ENCODE data around the gene RAB1A.

The RAB1A gene

GRCh38 chr2:65049010-65049639, 80.8 kb downstream of the RAB1A start:
- Mint-ChIP-seq H3K9me3 (peaks cover 9% of the 10 kb centered on the region), H3K27ac (ENCODE audit: low read depth) (no peak overlapping the region), H3K27me3 (no peaks in the 10 kb centered on the region), H3K4me1 (peaks cover 11% of the 10 kb centered on the region), H3K4me3 (no peak overlapping the region), H3K36me3 (ENCODE audit: insufficient read depth) (peaks cover 5% of the 10 kb centered on the region)
- no peak for DNase-seq (ENCODE audit: low spot score in 2 of 2)
- no peak for ATAC-seq (replicated peaks; ENCODE audit: extremely low read depth, poor library complexity, severe bottlenecking)

- ATAC-seq (replicated peaks; ENCODE audit: extremely low read depth, poor library complexity, severe bottlenecking) (no peak), DNase-seq (ENCODE audit: low spot score in 2 of 2) (no peak)
- Mint-ChIP-seq H3K4me1 (no peaks in the 10 kb centered on the region), H3K27ac (ENCODE audit: low read depth) (peak overlapping the region; percentile 22), H3K9me3 (peaks cover 11% of the 10 kb centered on the region), H3K36me3 (ENCODE audit: insufficient read depth) (peaks cover 4% of the 10 kb centered on the region), H3K27me3 (no peaks in the 10 kb centered on the region), H3K4me3 (no peak overlapping the region)
Observed at GRCh38 chr2:65046633-65047407, 83.1 kb downstream of the RAB1A start.

DNA sequence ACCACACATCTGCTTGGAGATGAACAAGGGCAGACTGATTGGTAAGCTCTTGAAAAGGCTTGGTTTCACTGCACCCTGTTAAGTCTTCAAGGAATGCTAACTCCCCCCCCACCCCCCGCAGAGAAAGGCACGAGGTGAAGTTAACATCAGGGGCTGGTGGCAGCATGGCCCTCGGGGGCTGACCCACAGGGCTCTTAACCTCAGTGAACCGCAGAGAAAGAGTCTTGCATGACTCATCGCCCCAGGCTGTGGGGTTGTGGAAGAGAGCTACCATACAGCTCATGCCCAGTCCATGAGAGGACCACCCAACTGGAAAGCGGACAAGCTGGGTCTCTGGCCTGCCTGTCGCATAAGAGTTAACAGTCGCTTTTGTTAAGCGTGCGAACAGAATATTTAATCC, 84.3 kb downstream of the RAB1A start:
- DNase-seq (ENCODE audit: low spot score in 2 of 2) (no peak), ATAC-seq (replicated peaks; ENCODE audit: extremely low read depth, poor library complexity, severe bottlenecking) (no peak)
- Mint-ChIP-seq H3K4me3 (no peak overlapping the region), H3K27ac (ENCODE audit: low read depth) (no peak overlapping the region), H3K9me3 (peaks cover 11% of the 10 kb centered on the region), H3K27me3 (no peaks in the 10 kb centered on the region), H3K4me1 (peaks cover 1% of the 10 kb centered on the region), H3K36me3 (ENCODE audit: insufficient read depth) (peaks cover 4% of the 10 kb centered on the region)

GRCh38 chr2:65044097-65044735, 85.7 kb downstream of the RAB1A start:
- H3K9me3 Mint-ChIP-seq, result peaks cover 11% of the 10 kb centered on the region
- H3K27me3 Mint-ChIP-seq, result no peaks in the 10 kb centered on the region
- peaks cover 2% of the 10 kb centered on the region for H3K36me3 Mint-ChIP-seq (ENCODE audit: insufficient read depth)
- ATAC-seq (replicated peaks; ENCODE audit: extremely low read depth, poor library complexity, severe bottlenecking) (no peak), DNase-seq (ENCODE audit: low spot score in 2 of 2) (no peak)
- peaks cover 11% of the 10 kb centered on the region for H3K4me1 Mint-ChIP-seq
- H3K4me3 Mint-ChIP-seq, result no peak overlapping the region
- H3K27ac Mint-ChIP-seq (ENCODE audit: low read depth), result no peak overlapping the region

DNA sequence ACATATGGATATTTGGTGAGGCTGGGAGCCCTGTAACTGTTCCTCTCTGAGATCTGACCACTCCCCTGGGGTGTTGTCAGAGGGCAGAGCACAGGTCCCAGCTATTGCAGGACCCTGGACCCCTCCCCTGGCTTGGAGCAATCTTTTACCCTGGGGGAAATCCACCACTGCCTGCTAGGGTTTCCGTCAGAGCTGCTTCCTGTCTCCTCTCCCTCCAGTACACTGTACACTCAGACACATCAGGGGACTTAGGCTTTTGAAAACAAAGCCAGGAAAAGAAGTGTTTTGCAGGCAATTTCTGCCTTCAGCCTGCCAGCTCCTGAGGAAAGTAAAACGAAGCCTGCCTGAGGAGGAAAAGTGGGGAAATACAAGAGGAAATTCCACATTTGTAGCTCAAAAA, 86.9 kb downstream of the RAB1A start:
- ATAC-seq (replicated peaks; ENCODE audit: extremely low read depth, poor library complexity, severe bottlenecking) (no peak), DNase-seq (ENCODE audit: low spot score in 2 of 2) (no peak)
- Mint-ChIP-seq H3K4me3 (no peak overlapping the region), H3K4me1 (peaks cover 11% of the 10 kb centered on the region), H3K27me3 (no peaks in the 10 kb centered on the region), H3K27ac (ENCODE audit: low read depth) (no peak overlapping the region), H3K9me3 (peaks cover 11% of the 10 kb centered on the region), H3K36me3 (ENCODE audit: insufficient read depth) (peaks cover 2% of the 10 kb centered on the region)

DNA sequence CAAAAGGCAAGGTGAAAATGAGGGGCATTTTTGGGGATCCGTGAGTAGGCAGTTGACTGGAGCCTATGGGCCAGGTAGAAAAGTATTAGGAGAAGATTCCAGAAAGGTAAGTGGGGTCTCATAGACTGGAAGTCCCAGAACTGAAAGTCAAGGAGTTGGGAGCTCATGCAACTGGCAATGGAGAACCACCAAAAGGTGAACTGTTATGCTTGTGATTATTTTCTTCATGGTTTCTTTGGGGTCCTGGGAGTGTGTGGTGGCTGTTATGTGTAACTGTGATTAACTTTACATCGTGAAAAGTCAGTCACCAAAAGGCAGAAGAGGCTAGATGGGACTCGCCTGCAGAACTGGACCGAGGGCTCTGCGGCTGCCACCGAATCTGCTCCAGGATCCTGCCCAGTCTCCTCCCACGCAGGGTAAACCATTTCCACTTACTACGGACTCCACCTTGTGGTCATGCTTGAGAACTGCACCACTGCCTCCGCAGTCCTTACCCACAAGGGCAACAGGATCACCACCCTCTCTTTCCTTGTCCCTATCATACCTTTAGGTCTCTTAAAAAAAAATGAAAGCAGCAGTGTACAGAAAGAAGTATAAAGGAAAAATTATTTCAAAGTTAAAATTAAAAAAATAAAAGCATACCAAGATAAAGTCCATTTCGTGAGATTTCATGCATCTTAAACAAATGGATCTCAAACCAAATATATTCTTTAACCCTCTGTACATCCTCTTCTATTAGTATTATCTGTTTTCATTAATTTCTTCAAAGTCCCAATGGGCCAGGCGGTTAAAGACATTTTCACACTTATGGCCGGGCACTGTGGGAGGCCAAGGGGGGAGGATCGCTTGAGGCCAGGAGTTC, 89.3 kb downstream of the RAB1A start:
- Mint-ChIP-seq H3K4me1 (peaks cover 11% of the 10 kb centered on the region), H3K27ac (ENCODE audit: low read depth) (no peak overlapping the region), H3K27me3 (no peaks in the 10 kb centered on the region), H3K9me3 (peaks cover 11% of the 10 kb centered on the region), H3K4me3 (no peak overlapping the region), H3K36me3 (ENCODE audit: insufficient read depth) (peaks cover 2% of the 10 kb centered on the region)
- DNase-seq (ENCODE audit: low spot score in 2 of 2) (peak; percentile 63 to 64), ATAC-seq (replicated peaks; ENCODE audit: extremely low read depth, poor library complexity, severe bottlenecking) (peak; percentile 82)

DNA sequence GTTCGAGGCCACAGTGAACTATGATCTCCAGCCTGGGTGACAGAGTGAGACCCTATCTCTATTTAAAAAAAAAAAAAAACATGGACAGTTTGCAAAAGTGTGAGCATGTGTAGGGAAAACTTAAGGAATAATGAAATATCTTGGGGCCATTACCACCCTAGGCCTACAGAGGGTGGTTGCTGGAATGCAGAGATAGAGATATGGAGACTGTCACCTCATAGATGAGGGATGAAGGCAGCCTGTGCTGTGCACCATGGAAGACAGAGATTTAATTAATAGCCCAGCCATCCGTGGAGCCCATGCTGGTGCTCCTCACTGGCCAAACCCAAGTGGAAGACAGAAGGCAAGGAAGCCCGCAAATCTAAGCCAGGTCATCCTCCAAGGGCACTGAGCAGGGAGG, 90.3 kb downstream of the RAB1A start:
- peaks cover 7% of the 10 kb centered on the region for H3K9me3 Mint-ChIP-seq
- no peak overlapping the region for H3K4me3 Mint-ChIP-seq
- no peak overlapping the region for H3K27ac Mint-ChIP-seq (ENCODE audit: low read depth)
- H3K27me3 Mint-ChIP-seq, result no peaks in the 10 kb centered on the region
- ATAC-seq (replicated peaks; ENCODE audit: extremely low read depth, poor library complexity, severe bottlenecking) (no peak), DNase-seq (ENCODE audit: low spot score in 2 of 2) (no peak)
- no peaks in the 10 kb centered on the region for H3K36me3 Mint-ChIP-seq (ENCODE audit: insufficient read depth)
- peaks cover 11% of the 10 kb centered on the region for H3K4me1 Mint-ChIP-seq

GRCh38 chr2:65037178-65037577, 92.7 kb downstream of the RAB1A start:
- H3K4me1 Mint-ChIP-seq, result peaks cover 15% of the 10 kb centered on the region
- H3K27ac Mint-ChIP-seq (ENCODE audit: low read depth), result no peak overlapping the region
- H3K27me3 Mint-ChIP-seq, result no peaks in the 10 kb centered on the region
- DNase-seq (ENCODE audit: low spot score in 2 of 2) (no peak), ATAC-seq (replicated peaks; ENCODE audit: extremely low read depth, poor library complexity, severe bottlenecking) (no peak)
- no peak overlapping the region for H3K4me3 Mint-ChIP-seq
- H3K36me3 Mint-ChIP-seq (ENCODE audit: insufficient read depth), result no peaks in the 10 kb centered on the region
- H3K9me3 Mint-ChIP-seq, result no peaks in the 10 kb centered on the region

Measured in central memory CD8-positive, alpha-beta T cell (primary cell).